ENCODE measurements around the gene GNG14. TPM values are rescaled to one million over a fixed set of nuclear protein-coding genes. Genes with fewer than 3 reads are reported as not detected.

The GNG14 gene
- total and polyA plus RNA-seq, 2 experiments from 2014 or later = not detected

GRCh38 chr19:12646551-12646950 is 41.2 kb upstream of the GNG14 start (continued):
- TF ChIP-seq REST (IDR thresholded peaks at IDR 0.05; ENCODE audit: unreplicated experiment) (no peak), ZNF331 (CRISPR knock-in tag; IDR thresholded peaks at IDR 0.05; ENCODE audit: low read depth) (no peak), ETS1 (IDR thresholded peaks at IDR 0.05) (no peak), ZNF462 (CRISPR knock-in tag; IDR thresholded peaks at IDR 0.05) (no peak)

Data from GM23338 (cell line).